Progenitor cell of endocrine pancreas (in vitro differentiated cells): ENCODE data around the gene MST1R. TPM values are rescaled to one million over a fixed set of nuclear protein-coding genes. Genes with fewer than 3 reads are reported as not detected.

ENCODE experiments used
- DNase-seq: peaks from one replicate; pipeline ENCODE4 v3.0.0; 2021; ENCODE audit warnings: low spot score; ENCODE audit not compliant: unreplicated experiment
- H3K27ac Mint-ChIP-seq: 2 replicates; pipeline ENCODE4 v1.8.0; 2021; ENCODE audit warnings: mild to moderate bottlenecking, moderate library complexity, mixed read lengths
- H3K27me3 Mint-ChIP-seq: 2 replicates; pipeline ENCODE4 v1.8.0; 2021; ENCODE audit warnings: mixed read lengths
- H3K36me3 Mint-ChIP-seq: 2 replicates; pipeline ENCODE4 v1.8.0; 2022; ENCODE audit warnings: mixed read lengths; ENCODE audit not compliant: insufficient read depth
- H3K4me1 Mint-ChIP-seq: 2 replicates; pipeline ENCODE4 v1.8.0; 2021; ENCODE audit warnings: low read depth, mixed read lengths
- H3K4me3 Mint-ChIP-seq: 2 replicates; pipeline ENCODE4 v1.8.0; 2021; ENCODE audit warnings: low read depth, mild to moderate bottlenecking, moderate library complexity, mixed read lengths
- H3K9me3 Mint-ChIP-seq: 2 replicates; pipeline ENCODE4 v1.8.0; 2021; ENCODE audit warnings: low read depth, mixed read lengths
- total RNA-seq: library from RNA; stranded (reverse); gene quantifications from 2 replicates; pipeline ENCODE4 v1.2.1, GENCODE V29; 2021
- TF ChIP-seq, protein P1 (sequence below): fragments of 200-600 bp; sonication (generic); IDR thresholded peaks from one replicate; pipeline ENCODE4 v1.5.0; 2021; ENCODE audit warnings: antibody characterized with exemption, mild to moderate bottlenecking; ENCODE audit not compliant: unreplicated experiment

MST1R gene
- total RNA-seq, 1 donor from 2014 or later, result 4.4 TPM

DNA sequence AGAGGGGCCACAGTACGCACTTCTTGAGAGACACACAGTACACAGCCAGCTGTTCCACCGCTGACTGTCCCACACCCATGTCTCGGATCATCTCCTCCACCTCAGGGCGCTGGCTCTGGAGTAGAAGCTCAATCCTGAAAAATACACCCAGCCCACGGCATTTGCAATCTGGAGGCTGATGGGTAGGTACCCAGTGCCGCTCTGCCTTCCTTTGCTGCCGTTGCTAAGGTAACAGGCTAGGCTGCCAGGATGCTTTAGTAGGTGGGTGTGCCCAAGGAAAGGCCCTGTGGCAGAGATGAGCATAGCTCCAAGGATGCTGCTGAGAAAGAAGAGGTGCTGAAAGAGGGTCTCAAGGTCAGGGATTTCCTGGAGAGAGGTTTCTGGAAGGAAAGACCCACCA is 61.9 kb downstream of the MST1R start:
- Mint-ChIP-seq H3K27me3 (no peaks in the 10 kb centered on the region), H3K27ac (no peak overlapping the region), H3K4me1 (no peaks in the 10 kb centered on the region), H3K9me3 (no peaks in the 10 kb centered on the region), H3K36me3 (peaks cover 2% of the 10 kb centered on the region), H3K4me3 (no peak overlapping the region)
- TF ChIP-seq, protein P1, sequence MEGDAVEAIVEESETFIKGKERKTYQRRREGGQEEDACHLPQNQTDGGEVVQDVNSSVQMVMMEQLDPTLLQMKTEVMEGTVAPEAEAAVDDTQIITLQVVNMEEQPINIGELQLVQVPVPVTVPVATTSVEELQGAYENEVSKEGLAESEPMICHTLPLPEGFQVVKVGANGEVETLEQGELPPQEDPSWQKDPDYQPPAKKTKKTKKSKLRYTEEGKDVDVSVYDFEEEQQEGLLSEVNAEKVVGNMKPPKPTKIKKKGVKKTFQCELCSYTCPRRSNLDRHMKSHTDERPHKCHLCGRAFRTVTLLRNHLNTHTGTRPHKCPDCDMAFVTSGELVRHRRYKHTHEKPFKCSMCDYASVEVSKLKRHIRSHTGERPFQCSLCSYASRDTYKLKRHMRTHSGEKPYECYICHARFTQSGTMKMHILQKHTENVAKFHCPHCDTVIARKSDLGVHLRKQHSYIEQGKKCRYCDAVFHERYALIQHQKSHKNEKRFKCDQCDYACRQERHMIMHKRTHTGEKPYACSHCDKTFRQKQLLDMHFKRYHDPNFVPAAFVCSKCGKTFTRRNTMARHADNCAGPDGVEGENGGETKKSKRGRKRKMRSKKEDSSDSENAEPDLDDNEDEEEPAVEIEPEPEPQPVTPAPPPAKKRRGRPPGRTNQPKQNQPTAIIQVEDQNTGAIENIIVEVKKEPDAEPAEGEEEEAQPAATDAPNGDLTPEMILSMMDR, result no peak
- DNase-seq, result no peak

DNA sequence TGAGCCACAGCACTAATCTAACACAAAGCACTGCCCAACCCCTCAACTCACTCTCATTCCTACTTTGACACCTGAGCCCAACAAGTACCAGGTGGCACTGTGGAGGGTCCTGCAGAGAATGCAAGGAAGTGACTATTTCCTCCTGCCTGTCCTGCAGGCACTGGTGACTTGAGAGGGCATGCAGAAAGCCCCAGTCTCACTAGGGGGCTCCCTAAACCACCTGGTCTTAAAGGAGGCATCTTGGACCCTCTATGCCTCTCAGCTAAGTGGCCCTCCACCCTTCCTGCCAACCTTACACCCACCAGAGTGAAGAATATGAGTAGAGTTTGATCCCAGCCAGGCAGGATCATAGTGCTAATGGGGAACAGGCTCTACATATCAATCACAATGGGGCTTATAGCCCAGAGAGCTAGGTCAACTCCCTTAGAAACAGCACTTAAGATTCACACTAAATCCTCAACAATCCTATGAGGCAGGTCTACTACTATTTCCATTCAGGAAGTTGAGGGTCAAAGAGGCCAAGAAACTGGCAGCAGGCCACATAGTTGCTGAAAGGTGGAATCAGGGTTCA is 62.5 kb downstream of the MST1R start:
- Mint-ChIP-seq H3K36me3 (peaks cover 2% of the 10 kb centered on the region), H3K4me3 (no peak overlapping the region), H3K9me3 (no peaks in the 10 kb centered on the region), H3K27ac (no peak overlapping the region), H3K4me1 (no peaks in the 10 kb centered on the region), H3K27me3 (no peaks in the 10 kb centered on the region)
- TF ChIP-seq, protein P1, result peak; percentile 31
- no peak for DNase-seq

DNA sequence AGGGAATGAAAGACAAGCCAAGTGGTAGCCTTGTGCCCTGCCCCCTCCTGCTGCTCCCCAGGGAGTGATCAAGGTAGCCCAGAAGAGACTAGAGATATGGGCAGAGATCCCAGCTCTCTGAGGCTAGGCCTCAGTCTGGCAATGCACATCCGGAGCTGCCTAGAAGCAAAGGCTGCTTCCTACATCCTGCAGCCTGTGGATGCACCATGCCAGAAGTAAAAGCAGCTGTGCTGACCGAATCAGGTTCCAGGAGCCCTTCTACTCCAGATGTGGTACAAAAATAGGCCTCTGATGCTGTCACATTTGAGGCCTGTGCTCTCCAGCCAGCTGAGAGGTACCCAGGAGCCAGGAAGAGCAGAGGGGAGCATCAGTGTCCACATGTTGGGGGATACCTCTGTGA is 63.3 kb downstream of the MST1R start:
- no peak for DNase-seq
- Mint-ChIP-seq H3K36me3 (peaks cover 2% of the 10 kb centered on the region), H3K9me3 (no peaks in the 10 kb centered on the region), H3K4me3 (no peak overlapping the region), H3K4me1 (no peaks in the 10 kb centered on the region), H3K27me3 (no peaks in the 10 kb centered on the region), H3K27ac (no peak overlapping the region)
- TF ChIP-seq, protein P1, result no peak

DNA sequence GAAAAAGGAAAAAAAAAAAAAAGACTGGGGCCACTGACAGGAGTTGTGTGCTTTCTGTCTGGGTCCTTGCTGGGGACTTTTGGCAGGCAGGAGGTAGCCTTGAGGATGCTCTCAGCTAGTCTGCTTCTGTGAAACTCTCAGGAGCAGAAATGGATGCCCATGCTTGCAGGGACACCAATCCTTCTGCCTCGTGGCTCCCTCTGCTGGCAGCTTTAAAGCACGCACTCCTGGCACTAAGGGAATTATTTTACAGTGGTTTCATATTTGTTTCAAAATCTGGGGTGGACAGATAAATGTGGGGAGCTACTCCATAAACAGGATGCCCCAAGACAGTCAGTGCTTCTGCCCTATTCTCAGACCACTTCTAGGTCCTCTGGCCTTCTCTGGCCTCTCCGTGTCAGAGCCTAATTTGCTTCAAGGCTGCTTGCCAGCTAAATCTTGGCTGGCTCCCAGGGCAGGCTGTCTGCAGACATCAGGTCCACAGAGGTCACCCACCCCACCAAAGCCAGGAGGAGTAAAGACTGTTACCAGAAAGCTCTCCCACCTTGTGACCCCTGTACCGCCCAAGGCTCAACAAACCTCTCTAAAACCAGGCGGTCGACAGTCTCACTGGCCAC is 64.4 kb downstream of the MST1R start:
- Mint-ChIP-seq H3K4me3 (no peak overlapping the region), H3K27ac (no peak overlapping the region), H3K9me3 (no peaks in the 10 kb centered on the region), H3K4me1 (no peaks in the 10 kb centered on the region), H3K36me3 (peaks cover 4% of the 10 kb centered on the region), H3K27me3 (no peaks in the 10 kb centered on the region)
- peak; percentile 60 for DNase-seq
- TF ChIP-seq, protein P1, result peak; percentile 83

Other genes with a start within 250 kb of the MST1R start
- 160 and 178 TPM in 2 replicates for gene APEH, start 229.5 kb downstream of the MST1R start, total RNA-seq
- gene MST1, start 214.4 kb downstream of the MST1R start, total RNA-seq, result 45.2 and 47.5 TPM in 2 replicates
- gene RNF123, start 214.3 kb downstream of the MST1R start, total RNA-seq, result 52.2 and 54.4 TPM in 2 replicates
- 0.86 TPM in 1 of 2 replicates, not detected in the other for gene AMIGO3, start 184.2 kb downstream of the MST1R start, total RNA-seq
- 31.2 and 34.3 TPM in 2 replicates for gene GMPPB, start 179.9 kb downstream of the MST1R start, total RNA-seq
- 43.4 and 46.3 TPM in 2 replicates for gene IP6K1, start 117.3 kb downstream of the MST1R start, total RNA-seq
- gene CDHR4, start 104.0 kb downstream of the MST1R start, total RNA-seq, result not detected in 2 replicates
- gene INKA1, start 100.6 kb downstream of the MST1R start, total RNA-seq, result not detected in 2 replicates
- 1.2 and 2.2 TPM in 2 replicates for gene UBA7, start 89.9 kb downstream of the MST1R start, total RNA-seq
- gene TRAIP, start 47.3 kb downstream of the MST1R start, total RNA-seq, result 16.2 and 20.6 TPM in 2 replicates
- gene CAMKV, start 34.0 kb downstream of the MST1R start, total RNA-seq, result 1.6 and 2.1 TPM in 2 replicates
- gene MON1A, start 25.9 kb upstream of the MST1R start, total RNA-seq, result 6.4 and 8.8 TPM in 2 replicates
- 144 and 151 TPM in 2 replicates for gene RBM6, start 36.3 kb upstream of the MST1R start, total RNA-seq
- gene RBM5, start 185.0 kb upstream of the MST1R start, total RNA-seq, result 317 and 322 TPM in 2 replicates